ENCODE measurements around the gene VANGL1.

VANGL1 gene

GRCh38 chr1:115642168-115643072 is 650 bp downstream of the VANGL1 start:
- TF ChIP-seq, protein P1, sequence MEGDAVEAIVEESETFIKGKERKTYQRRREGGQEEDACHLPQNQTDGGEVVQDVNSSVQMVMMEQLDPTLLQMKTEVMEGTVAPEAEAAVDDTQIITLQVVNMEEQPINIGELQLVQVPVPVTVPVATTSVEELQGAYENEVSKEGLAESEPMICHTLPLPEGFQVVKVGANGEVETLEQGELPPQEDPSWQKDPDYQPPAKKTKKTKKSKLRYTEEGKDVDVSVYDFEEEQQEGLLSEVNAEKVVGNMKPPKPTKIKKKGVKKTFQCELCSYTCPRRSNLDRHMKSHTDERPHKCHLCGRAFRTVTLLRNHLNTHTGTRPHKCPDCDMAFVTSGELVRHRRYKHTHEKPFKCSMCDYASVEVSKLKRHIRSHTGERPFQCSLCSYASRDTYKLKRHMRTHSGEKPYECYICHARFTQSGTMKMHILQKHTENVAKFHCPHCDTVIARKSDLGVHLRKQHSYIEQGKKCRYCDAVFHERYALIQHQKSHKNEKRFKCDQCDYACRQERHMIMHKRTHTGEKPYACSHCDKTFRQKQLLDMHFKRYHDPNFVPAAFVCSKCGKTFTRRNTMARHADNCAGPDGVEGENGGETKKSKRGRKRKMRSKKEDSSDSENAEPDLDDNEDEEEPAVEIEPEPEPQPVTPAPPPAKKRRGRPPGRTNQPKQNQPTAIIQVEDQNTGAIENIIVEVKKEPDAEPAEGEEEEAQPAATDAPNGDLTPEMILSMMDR (IDR thresholded peaks at IDR 0.05; ENCODE audit: low read depth, low read length, missing control alignments) = peak; percentile 34
- H3K36me3 ChIP-seq (replicated peaks) = no peaks in the 10 kb centered on the region
- no peaks in the 10 kb centered on the region for H3K27me3 ChIP-seq (replicated peaks)
- H3K4me3 ChIP-seq (ENCODE audit: low read depth, low read length) = peak overlapping the region; percentile 76
- DNase-seq = peak; percentile 31
- in situ Hi-C loops (cut with HindIII; ENCODE audit: low pct_ligation_motif_present, low sequenced_read_pairs) = no loop called here
- no peak overlapping the region for H3K27ac ChIP-seq

DNA sequence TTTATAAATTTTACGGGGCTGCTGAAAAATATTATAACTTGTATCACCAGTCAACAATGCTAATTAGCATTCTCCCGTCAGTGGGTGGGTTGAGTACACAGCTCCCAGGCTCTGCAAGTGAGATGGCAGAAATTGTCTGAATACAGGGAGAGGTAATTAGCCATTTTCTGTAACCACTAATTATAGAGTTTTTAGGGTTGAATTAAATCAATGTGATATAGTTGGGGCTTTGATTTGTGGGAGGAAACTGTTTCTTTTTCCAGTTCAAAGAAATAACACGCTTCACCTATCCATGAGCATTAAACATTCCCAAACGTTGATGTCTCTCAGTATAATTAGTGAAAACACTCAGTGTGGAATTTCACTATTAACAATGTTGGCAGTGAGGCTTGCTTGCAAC is 1.5 kb downstream of the VANGL1 start:
- H3K27ac ChIP-seq = no peak overlapping the region
- peak overlapping the region; percentile 76 for H3K4me3 ChIP-seq (ENCODE audit: low read depth, low read length)
- no peak for DNase-seq
- TF ChIP-seq, protein P1 (IDR thresholded peaks at IDR 0.05; ENCODE audit: low read depth, low read length, missing control alignments) = no peak
- H3K27me3 ChIP-seq (replicated peaks) = no peaks in the 10 kb centered on the region
- in situ Hi-C loops (cut with HindIII; ENCODE audit: low pct_ligation_motif_present, low sequenced_read_pairs) = no loop called here
- no peaks in the 10 kb centered on the region for H3K36me3 ChIP-seq (replicated peaks)

DNA sequence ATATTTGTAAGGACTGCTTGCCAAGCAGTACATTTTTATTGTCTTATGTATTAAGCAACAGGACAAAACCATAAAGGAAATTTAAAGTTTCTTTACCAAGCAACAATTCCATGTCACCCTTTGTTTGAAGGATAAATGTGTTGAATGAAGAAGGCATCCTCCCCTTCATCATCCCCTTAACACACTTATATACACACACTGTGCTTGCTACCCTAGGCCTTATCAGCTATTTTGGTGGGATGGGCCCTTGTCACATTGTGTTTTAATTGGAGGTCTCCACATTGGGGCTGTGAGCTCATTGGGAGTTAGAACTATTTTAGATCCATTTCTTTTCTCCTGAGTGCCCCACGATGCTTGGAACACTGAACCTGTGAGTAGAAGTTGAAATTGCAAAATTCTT is 1.9 kb downstream of the VANGL1 start:
- DNase-seq = no peak
- in situ Hi-C loops (cut with HindIII; ENCODE audit: low pct_ligation_motif_present, low sequenced_read_pairs) = no loop called here
- H3K27ac ChIP-seq = no peak overlapping the region
- H3K27me3 ChIP-seq (replicated peaks) = no peaks in the 10 kb centered on the region
- TF ChIP-seq, protein P1 (IDR thresholded peaks at IDR 0.05; ENCODE audit: low read depth, low read length, missing control alignments) = no peak
- no peak overlapping the region for H3K4me3 ChIP-seq (ENCODE audit: low read depth, low read length)
- H3K36me3 ChIP-seq (replicated peaks) = no peaks in the 10 kb centered on the region

GRCh38 chr1:115644109-115644508 is 2.3 kb downstream of the VANGL1 start:
- Histone ChIP-seq H3K27ac (no peak overlapping the region), H3K27me3 (replicated peaks) (no peaks in the 10 kb centered on the region), H3K4me3 (ENCODE audit: low read depth, low read length) (no peak overlapping the region), H3K36me3 (replicated peaks) (no peaks in the 10 kb centered on the region)
- in situ Hi-C loops (cut with HindIII; ENCODE audit: low pct_ligation_motif_present, low sequenced_read_pairs) = no loop called here
- DNase-seq = no peak
- TF ChIP-seq, protein P1 (IDR thresholded peaks at IDR 0.05; ENCODE audit: low read depth, low read length, missing control alignments) = no peak

DNA sequence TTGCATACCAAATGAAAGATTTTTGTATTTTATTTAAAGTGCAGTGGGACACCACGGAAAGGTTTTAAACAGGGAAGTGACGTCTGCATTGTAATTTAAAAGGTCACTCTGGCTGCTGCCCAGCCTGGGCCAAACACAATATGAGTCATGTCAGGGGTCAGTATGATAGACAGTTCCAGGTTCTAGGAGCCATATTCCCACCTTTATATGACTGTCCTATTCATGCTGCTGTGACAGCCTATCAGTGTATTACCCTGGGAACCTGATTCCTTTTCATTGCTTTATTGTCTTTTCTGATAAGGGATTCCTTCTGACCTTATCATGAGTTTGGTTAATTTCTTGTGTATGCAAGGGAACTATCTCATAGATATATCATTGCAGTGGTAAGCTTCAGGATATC is 5.3 kb downstream of the VANGL1 start:
- Histone ChIP-seq H3K27me3 (replicated peaks) (no peaks in the 10 kb centered on the region), H3K4me3 (ENCODE audit: low read depth, low read length) (no peak overlapping the region), H3K27ac (no peak overlapping the region), H3K36me3 (replicated peaks) (peaks cover under 1% of the 10 kb centered on the region)
- in situ Hi-C loops (cut with HindIII; ENCODE audit: low pct_ligation_motif_present, low sequenced_read_pairs) = no loop called here
- DNase-seq = peak; percentile 36
- TF ChIP-seq, protein P1 (IDR thresholded peaks at IDR 0.05; ENCODE audit: low read depth, low read length, missing control alignments) = no peak

Data from brain microvascular endothelial cell (primary cell).